Left renal pelvis (tissue), 4 donors: ENCODE measurements around the gene ATP1A4. TPM values are rescaled to one million over a fixed set of nuclear protein-coding genes. Genes with fewer than 3 reads are reported as not detected.

Experiments
- DNase-seq, 4 donors: peaks; one replicate each; pipeline ENCODE4 v3.0.0-alpha.2; 2013; ENCODE audit warnings: low read depth in 4 of 4, low spot score in 3 of 4
- polyA plus RNA-seq, 4 donors: library from polyadenylated mRNA; unstranded; fragments of 120-200 nt; gene quantifications; one replicate each; pipeline ENCODE4 v1.2.1, GENCODE V29; 2013; ENCODE audit not compliant: insufficient read length in 4 of 4

The ATP1A4 gene
- polyA plus RNA-seq, 4 donors: 0.12 to 1.6 (median 0.37) TPM; not detected in 1

GRCh38 chr1:160169553-160170399 is 18.4 kb downstream of the ATP1A4 start:
- DNase-seq: no peak

GRCh38 chr1:160171354-160171753 is 20.0 kb downstream of the ATP1A4 start:
- DNase-seq: no peak

- no peak for DNase-seq
These were observed 20.6 kb downstream of the ATP1A4 start for GRCh38 chr1:160171980-160172379.

DNA sequence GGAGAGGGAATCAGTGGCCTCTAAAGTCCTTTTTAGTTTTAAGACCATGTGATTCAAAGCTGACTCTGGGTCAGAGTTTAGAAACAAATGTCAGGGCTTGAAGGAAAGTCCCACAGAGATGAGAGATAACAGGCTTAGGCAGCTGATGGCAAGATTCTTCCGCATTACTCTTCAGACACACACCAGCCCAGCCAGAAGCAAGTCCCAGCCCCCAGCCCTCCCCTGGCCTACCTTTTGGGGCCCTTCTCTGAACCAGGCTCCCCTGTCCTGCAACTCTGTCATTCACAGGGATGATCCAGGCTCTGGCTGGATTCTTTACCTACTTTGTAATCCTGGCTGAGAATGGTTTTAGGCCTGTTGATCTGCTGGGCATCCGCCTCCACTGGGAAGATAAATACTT is 25.8 kb downstream of the ATP1A4 start:
- DNase-seq: no peak

GRCh38 chr1:160177667-160178066 is 26.3 kb downstream of the ATP1A4 start:
- no peak for DNase-seq

GRCh38 chr1:160178731-160179130 is 27.3 kb downstream of the ATP1A4 start:
- no peak for DNase-seq

- no peak for DNase-seq
These were observed 27.9 kb downstream of the ATP1A4 start for GRCh38 chr1:160179336-160179735.

DNA sequence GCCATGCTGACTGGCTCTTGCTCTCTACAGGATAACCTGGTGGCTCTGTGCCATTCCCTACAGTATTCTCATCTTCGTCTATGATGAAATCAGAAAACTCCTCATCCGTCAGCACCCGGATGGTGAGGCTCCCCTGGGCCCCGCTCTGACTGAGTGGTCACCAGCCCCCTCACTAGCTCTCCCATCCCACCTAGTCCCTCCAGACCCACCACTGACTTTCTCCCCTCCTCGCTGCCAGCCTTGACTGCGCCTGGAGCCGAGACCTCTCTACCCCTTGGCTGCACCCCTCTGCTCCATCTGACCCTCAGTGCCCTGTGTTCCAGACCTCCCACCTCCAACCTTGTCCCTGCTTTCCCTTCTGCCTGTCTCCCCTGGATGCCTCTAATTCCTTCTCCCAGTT is 34.8 kb downstream of the ATP1A4 start:
- no peak for DNase-seq

GRCh38 chr1:160186729-160187128 is 35.3 kb downstream of the ATP1A4 start:
- no peak for DNase-seq

GRCh38 chr1:160187407-160187806 is 36.0 kb downstream of the ATP1A4 start:
- no peak for DNase-seq

- DNase-seq: no peak
These were observed 36.9 kb downstream of the ATP1A4 start for GRCh38 chr1:160188341-160188740.

DNA sequence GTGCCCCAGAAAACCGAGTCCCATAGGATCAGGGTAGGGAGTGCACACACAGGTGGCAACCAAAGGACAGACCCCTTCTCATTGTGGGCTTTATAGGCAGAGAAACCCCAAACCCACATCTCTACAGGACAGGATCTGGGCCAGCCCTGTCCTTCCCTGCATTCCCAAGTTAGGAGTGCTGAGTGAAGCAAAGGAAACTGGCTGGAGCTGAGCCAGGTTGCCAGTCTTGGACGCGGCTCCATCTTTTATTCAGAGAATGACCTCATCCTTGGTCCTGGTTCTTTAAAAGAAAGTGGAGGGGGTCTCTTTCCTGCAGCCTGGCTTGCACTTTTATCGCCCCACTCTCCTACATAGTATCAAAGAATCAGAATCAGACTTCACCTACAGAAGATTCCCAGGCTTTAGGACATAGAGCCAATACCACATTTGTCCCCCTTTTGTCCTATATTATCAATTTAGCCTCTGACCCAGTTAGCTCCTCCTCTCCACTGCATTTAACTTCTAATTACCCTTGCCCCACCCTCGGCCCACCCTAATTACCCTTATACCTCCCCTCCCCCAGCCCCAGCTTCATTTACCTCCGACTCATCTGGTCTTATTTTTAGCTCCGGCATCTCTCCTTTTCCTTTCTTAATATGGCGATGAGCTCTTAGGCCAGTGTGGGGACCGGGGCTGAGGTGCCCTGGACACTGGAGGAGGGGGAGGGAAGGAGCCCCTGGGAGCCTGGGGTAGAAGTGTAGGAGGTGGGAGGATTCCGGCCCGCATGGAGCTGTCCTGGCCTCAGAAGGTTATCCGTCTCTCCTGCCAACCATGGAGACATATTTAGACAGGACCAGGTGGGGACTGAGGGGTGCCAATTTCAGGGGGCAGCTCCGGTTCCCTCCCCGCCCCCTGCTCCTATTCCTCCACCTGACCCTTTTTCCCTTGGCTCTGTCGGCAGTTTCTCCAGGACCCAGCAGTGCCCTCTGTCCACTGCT is 38.5 kb downstream of the ATP1A4 start, which contains the start of gene CASQ1:
CASQ1 (plus strand) TSS at position 927 of the 977 bp plus-strand sequence. CDS start 177 bp downstream, outside the sequence.
- no peak for DNase-seq

DNA sequence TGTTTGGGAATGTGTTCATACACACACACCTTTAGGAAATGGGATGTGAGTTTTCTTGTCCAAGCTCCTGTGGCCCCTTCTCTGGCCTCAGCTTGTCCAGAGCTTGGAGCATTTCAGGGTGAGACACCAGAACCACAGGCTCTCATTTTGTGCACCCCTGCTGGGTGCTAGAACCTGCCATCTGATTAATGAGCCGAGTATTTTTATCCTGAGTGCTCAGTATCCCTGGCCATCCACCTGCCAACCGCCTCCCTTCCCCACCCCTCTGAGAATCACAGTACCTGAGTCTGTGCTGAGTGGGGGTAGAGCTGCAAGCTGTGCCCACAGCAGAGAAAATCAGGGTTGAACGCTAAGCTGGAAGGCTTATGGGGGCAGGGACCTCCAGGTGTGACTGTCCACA is 40.4 kb downstream of the ATP1A4 start:
- no peak for DNase-seq

DNA sequence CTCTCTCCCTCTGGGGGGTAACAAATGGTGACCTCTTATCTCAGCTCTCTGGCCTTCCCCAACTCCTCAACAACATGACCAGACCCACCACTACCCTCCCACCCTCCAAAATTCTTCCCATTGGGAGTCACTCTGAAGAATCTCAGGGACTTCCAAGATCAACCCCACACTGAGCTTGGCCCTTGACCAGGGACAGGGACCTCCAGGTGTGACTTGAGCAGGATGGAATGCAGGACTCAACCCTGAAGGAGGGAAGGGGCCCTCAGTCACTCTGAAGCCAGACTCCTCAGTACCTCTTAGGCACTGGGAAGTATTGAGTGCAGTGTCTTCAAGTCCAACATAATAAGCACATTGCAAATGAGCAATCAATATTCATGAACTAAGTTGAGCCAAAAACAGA is 40.8 kb downstream of the ATP1A4 start:
- no peak for DNase-seq

GRCh38 chr1:160193091-160193819 is 41.9 kb downstream of the ATP1A4 start:
- DNase-seq: peak; percentile 70 to 79 (median 76)

DNA sequence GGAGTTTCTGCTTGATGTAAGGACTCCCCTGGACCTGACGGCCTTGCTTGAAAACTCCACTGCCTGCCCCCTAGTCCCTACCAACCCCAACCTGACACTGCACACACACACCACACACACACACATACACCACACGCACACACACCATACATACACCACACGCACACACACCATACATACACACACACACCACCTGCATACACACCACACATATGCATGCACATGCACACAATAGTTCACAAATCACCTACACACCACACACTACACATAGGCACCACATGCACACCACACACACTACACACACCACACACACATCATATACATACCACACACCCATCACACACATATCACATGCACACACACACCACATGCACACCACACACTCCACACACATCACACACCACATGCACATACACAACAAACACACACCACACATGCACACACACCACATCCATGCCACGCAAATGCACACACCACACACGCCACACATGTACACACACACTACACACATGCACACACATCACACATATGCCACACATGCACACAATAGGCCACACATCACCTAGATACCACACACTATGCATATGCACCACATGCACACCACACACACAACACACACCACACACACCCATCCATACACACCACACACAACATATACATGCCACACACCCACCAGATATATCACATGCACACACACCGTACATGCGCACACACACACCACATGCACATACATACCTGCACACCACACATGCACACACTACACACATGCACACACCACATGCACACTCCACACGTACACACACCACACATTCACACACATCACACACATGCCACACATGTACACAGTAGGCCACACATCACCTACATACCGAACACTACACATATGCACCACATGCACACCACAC is 42.7 kb downstream of the ATP1A4 start:
- DNase-seq: no peak

DNA sequence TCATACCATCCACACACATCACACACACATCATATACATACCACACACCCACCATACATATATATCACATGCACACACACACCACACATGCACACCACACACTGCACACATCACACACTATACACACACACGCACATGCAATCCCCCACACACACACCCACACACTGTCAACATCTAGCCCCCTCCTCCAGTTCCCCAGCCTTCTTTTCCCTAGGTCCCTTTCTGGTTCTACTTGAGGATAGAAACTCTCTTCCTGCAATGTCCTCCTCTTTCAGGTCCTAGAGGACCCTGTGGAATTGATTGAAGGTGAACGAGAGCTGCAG is 43.3 kb downstream of the ATP1A4 start:
- no peak for DNase-seq

DNA sequence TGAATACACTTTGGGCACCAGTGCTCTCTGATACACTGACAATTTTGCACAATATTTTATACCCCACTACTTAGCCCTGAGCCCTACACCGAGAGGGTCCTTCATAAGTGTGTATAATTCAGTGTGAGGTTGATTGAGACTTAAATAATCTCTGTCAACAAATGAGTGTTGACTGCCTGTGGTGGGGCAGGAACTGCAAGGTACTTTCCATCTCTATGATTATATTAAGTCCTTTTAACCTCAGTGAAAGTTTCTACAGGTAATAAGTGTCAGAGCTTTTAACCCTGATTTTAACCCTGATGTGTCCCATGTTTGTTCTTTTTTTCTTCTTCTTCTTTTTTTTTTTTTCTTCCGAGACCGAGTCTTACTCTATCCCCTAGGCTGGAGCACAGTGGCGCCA is 44.7 kb downstream of the ATP1A4 start:
- no peak for DNase-seq

DNA sequence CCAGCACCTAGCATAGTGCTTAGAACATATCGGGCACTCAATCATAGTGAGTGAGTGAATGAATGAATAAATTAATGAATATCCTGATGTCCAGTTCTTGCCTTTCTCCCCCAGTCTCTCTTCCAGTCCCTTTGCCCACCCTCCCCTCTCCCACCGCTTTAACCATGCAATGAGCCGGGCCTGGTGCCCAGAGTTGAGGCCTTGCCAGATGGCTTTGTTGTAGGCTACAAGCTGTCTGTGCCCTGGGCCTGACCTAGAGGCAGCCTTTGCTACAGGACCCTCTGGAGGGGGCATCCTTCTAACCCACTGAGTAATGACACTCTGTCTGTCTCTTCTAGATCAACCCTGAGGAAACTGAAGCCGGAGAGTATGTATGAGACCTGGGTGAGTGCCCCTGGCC is 45.8 kb downstream of the ATP1A4 start:
- no peak for DNase-seq

DNA sequence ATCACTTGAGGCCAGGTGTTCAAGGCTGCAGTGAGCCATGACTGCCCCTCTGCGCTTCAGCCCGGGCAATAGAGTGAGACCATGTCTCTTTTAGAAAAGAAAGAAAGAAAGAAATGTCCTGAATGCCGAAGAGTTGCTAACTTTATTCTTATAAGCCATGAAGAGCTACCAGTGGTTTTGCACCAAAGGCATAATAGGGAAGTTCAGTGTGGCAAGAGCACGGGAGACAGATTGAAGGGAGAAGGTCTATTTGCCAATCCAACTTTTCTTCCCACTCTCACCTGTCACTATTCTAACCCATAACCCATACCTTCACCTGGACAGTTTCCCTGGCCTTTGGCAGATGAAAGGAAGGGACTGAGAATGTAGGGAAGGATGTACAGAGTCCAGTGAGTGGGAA is 49.4 kb downstream of the ATP1A4 start:
- no peak for DNase-seq
